Smooth muscle cell (in vitro differentiated cells): ENCODE results near the gene ACAA2. TPM values are rescaled to one million over a fixed set of nuclear protein-coding genes. Genes with fewer than 3 reads are reported as not detected.
A peak's percentile ranks its signal among the peaks of the same experiment; 100 is the strongest.

Source experiments
- DNase-seq: peaks from one replicate; lab custom pipeline; 2025; ENCODE audit not compliant: unreplicated experiment; lab: John Stamatoyannopoulos, UW
- H2AFZ ChIP-seq: fragments of 200-600 bp; sonication (generic); 2 replicates; pipeline ENCODE4 v1.6.0; 2016; ENCODE audit warnings: antibody characterized with exemption, low read depth, mild to moderate bottlenecking
- H3F3A ChIP-seq: fragments of 200-600 bp; sonication (generic); 2 replicates; pipeline ENCODE4 v1.6.0; 2017; ENCODE audit warnings: antibody characterized with exemption, low read depth
- H3K27ac ChIP-seq: fragments of 200-600 bp; sonication (generic); 2 replicates; pipeline ENCODE4 v1.5.1; 2016; ENCODE audit warnings: low read depth, mild to moderate bottlenecking
- H3K27me3 ChIP-seq: fragments of 200-600 bp; sonication (generic); 2 replicates; pipeline ENCODE4 v1.6.1; 2016; ENCODE audit warnings: low read depth, mild to moderate bottlenecking
- H3K36me3 ChIP-seq: fragments of 200-600 bp; sonication (generic); 2 replicates; pipeline ENCODE4 v1.5.1; 2016; ENCODE audit warnings: low read depth
- H3K4me1 ChIP-seq: fragments of 200-600 bp; sonication (generic); 2 replicates; pipeline ENCODE4 v1.5.1; 2016; ENCODE audit warnings: low read depth
- H3K4me2 ChIP-seq: fragments of 200-600 bp; sonication (generic); 2 replicates; pipeline ENCODE4 v1.6.0; 2016; ENCODE audit warnings: mild to moderate bottlenecking
- H3K4me3 ChIP-seq: fragments of 200-600 bp; sonication (generic); 2 replicates; pipeline ENCODE4 v1.5.1; 2016; ENCODE audit warnings: mild to moderate bottlenecking
- H3K79me2 ChIP-seq: fragments of 200-600 bp; sonication (generic); 2 replicates; pipeline ENCODE4 v1.6.0; 2016; ENCODE audit warnings: low read depth, mild to moderate bottlenecking
- H3K9ac ChIP-seq: fragments of 200-600 bp; sonication (generic); 2 replicates; pipeline ENCODE4 v1.6.0; 2016; ENCODE audit warnings: low read depth
- H3K9me3 ChIP-seq: fragments of 200-600 bp; sonication (generic); replicated peaks from 2 replicates; pipeline ENCODE4 v1.5.1; 2016; ENCODE audit warnings: low read depth
- H4K20me1 ChIP-seq: fragments of 200-600 bp; sonication (generic); 2 replicates; pipeline ENCODE4 v1.6.0; 2016; ENCODE audit warnings: low read depth
- CTCF ChIP-seq: fragments of 200-600 bp; sonication (generic); IDR thresholded peaks from 2 replicates; pipeline ENCODE4 v1.5.1; 2017; ENCODE audit warnings: borderline replicate concordance, mild to moderate bottlenecking, antibody characterized with exemption; ENCODE audit not compliant: insufficient read depth, poor library complexity, severe bottlenecking
- WGBS: methylation state at CpG from one replicate; pipeline ENCODE4 v1.1.7; 2016; ENCODE audit warnings: low lambda C conversion rate; 5-methylcytosine and 5-hydroxymethylcytosine counted together
- polyA plus RNA-seq: library from polyadenylated mRNA; unstranded; fragments of >200 nt; fragmentation: Nextera tagmentation; extraction: Ambion mirVana; gene quantifications from 2 replicates; pipeline ENCODE4 v1.2.1, GENCODE V29; 2016
- total RNA-seq: library from RNA; depleted of rRNA; stranded (reverse); fragments of >200 nt; gene quantifications from 2 replicates; pipeline ENCODE4 v1.2.3, GENCODE V29; 2014

Gene ACAA2
- total and polyA plus RNA-seq, 2 experiments from 2014 or later = 62.3 to 94.6 TPM

- Histone ChIP-seq H3K9me3 (no peaks in the 10 kb centered on the region), H4K20me1 (no peaks in the 10 kb centered on the region), H2AFZ (no peak overlapping the region), H3K4me2 (no peak overlapping the region), H3K9ac (no peak overlapping the region), H3K4me3 (no peak overlapping the region), H3K27me3 (no peaks in the 10 kb centered on the region), H3K36me3 (no peaks in the 10 kb centered on the region), H3F3A (no peaks in the 10 kb centered on the region), H3K27ac (peak overlapping the region; percentile 42), H3K79me2 (no peaks in the 10 kb centered on the region), H3K4me1 (peaks cover 9% of the 10 kb centered on the region)
- DNase-seq = no peak
- WGBS = 85% methylated on average over 12 of the region's 12 CpGs
- no peak for TF ChIP-seq CTCF
These were observed 28.2 kb upstream of the ACAA2 start for GRCh38 chr18:49841236-49842217.

GRCh38 chr18:49839012-49839411, 25.7 kb upstream of the ACAA2 start:
- no peak overlapping the region for H3K4me3 ChIP-seq
- H3K4me1 ChIP-seq = no peaks in the 10 kb centered on the region
- H3K27ac ChIP-seq = peak overlapping the region; percentile 51
- H3K4me2 ChIP-seq = no peak overlapping the region
- no peaks in the 10 kb centered on the region for H4K20me1 ChIP-seq
- no peaks in the 10 kb centered on the region for H3K27me3 ChIP-seq
- H3K9me3 ChIP-seq = no peaks in the 10 kb centered on the region
- no peaks in the 10 kb centered on the region for H3K79me2 ChIP-seq
- no peak for DNase-seq
- no peaks in the 10 kb centered on the region for H3K36me3 ChIP-seq
- no peaks in the 10 kb centered on the region for H3F3A ChIP-seq
- 71% methylated on average over 8 of the region's 8 CpGs for WGBS
- peak overlapping the region; percentile 8 for H3K9ac ChIP-seq
- TF ChIP-seq CTCF = no peak
- H2AFZ ChIP-seq = no peak overlapping the region

- Histone ChIP-seq H3K36me3 (no peaks in the 10 kb centered on the region), H4K20me1 (no peaks in the 10 kb centered on the region), H3K4me1 (no peaks in the 10 kb centered on the region), H3K9me3 (no peaks in the 10 kb centered on the region), H3K79me2 (no peaks in the 10 kb centered on the region), H3K4me2 (no peak overlapping the region), H2AFZ (no peak overlapping the region), H3K27me3 (no peaks in the 10 kb centered on the region), H3F3A (no peaks in the 10 kb centered on the region), H3K4me3 (no peak overlapping the region), H3K9ac (no peak overlapping the region), H3K27ac (peak overlapping the region; percentile 51)
- WGBS = 91% methylated on average over 4 of the region's 4 CpGs
- no peak for DNase-seq
- no peak for TF ChIP-seq CTCF
These were observed 25.0 kb upstream of the ACAA2 start for GRCh38 chr18:49838381-49838780.
